ENCODE results near the gene BABAM2. TPM values are rescaled to one million over a fixed set of nuclear protein-coding genes. Genes with fewer than 3 reads are reported as not detected.

Gene BABAM2
- total RNA-seq, 1 donor from 2014 or later, result 28.5 TPM

DNA sequence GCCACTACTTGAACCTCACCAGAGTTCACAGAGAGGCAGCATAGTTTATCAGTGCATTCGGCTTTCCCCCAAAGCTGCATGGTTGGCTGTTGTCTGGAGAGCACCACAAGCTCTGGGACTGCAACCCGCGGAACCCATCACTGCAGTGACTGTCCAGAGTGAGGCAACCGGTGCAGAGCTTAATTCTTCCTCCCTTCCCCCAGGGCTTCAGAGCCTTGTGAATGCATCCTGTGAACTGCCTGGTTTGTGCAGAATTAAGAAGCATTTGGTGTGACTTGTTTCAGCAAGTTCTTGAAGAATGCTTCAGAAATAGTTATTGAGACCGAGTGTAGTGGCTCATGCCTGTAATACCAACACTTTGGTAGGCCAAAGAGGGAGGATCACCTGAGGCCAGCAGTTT is 402.9 kb downstream of the BABAM2 start:
- Histone ChIP-seq H3K79me2 (ENCODE audit: insufficient read depth, low read length) (no peaks in the 10 kb centered on the region), H3K4me3 (ENCODE audit: insufficient read depth, low read depth, low read length) (no peak overlapping the region), H3K27me3 (ENCODE audit: insufficient read depth, low read length) (no peaks in the 10 kb centered on the region), H3K4me1 (ENCODE audit: insufficient read depth, low read length) (peaks cover 34% of the 10 kb centered on the region), H3K9ac (ENCODE audit: low read length) (no peak overlapping the region), H3K27ac (ENCODE audit: low read depth, low read length) (peak overlapping the region; percentile 85), H3K36me3 (ENCODE audit: insufficient read depth, low read length) (no peaks in the 10 kb centered on the region), H2AFZ (ENCODE audit: low read depth, low read length) (no peak overlapping the region), H3K9me3 (ENCODE audit: insufficient read depth, low read depth, low read length) (no peaks in the 10 kb centered on the region), H3K4me2 (ENCODE audit: low read length) (no peak overlapping the region), H4K20me1 (ENCODE audit: insufficient read depth, low read length) (no peaks in the 10 kb centered on the region)
- Mint-ChIP-seq H3K27me3 (ENCODE audit: low read depth, unreplicated experiment) (no peaks in the 10 kb centered on the region), H3K9me3 (ENCODE audit: unreplicated experiment) (no peaks in the 10 kb centered on the region), H3K27ac (ENCODE audit: unreplicated experiment) (no peak overlapping the region), H3K4me3 (ENCODE audit: unreplicated experiment) (peak overlapping the region; percentile 22), H3K4me1 (ENCODE audit: low read depth, unreplicated experiment) (peaks cover 33% of the 10 kb centered on the region), H3K36me3 (ENCODE audit: low read depth, unreplicated experiment) (no peaks in the 10 kb centered on the region)
- DNase-seq (ENCODE audit: low read depth), result no peak
- no peak for TF ChIP-seq EZH2 (IDR thresholded peaks at IDR 0.05; ENCODE audit: insufficient read depth, low read length)
- TF ChIP-seq, protein P1, sequence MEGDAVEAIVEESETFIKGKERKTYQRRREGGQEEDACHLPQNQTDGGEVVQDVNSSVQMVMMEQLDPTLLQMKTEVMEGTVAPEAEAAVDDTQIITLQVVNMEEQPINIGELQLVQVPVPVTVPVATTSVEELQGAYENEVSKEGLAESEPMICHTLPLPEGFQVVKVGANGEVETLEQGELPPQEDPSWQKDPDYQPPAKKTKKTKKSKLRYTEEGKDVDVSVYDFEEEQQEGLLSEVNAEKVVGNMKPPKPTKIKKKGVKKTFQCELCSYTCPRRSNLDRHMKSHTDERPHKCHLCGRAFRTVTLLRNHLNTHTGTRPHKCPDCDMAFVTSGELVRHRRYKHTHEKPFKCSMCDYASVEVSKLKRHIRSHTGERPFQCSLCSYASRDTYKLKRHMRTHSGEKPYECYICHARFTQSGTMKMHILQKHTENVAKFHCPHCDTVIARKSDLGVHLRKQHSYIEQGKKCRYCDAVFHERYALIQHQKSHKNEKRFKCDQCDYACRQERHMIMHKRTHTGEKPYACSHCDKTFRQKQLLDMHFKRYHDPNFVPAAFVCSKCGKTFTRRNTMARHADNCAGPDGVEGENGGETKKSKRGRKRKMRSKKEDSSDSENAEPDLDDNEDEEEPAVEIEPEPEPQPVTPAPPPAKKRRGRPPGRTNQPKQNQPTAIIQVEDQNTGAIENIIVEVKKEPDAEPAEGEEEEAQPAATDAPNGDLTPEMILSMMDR (IDR thresholded peaks at IDR 0.05; ENCODE audit: insufficient read depth, low read depth, low read length), result no peak
- FAIRE-seq, result no peak

DNA sequence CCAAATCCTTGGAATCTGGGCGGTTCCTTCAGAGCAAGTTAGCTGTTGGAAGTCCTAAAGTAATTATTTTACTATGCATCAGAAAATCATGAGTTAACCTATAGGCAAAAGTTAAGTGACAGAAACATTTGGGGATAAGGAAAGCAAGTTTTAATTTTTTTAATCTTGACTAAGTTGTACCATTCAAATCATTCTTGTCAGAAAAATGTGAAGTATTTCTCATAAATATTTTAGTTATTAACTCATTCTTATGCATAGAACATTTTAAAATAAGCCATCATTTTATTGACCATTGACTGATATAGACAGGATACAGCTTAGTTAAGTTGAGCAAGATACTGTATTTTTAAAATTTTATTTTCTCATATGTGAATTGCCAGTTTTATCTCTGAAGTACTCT is 403.9 kb downstream of the BABAM2 start:
- Mint-ChIP-seq H3K27me3 (ENCODE audit: low read depth, unreplicated experiment) (no peaks in the 10 kb centered on the region), H3K4me1 (ENCODE audit: low read depth, unreplicated experiment) (peaks cover 33% of the 10 kb centered on the region), H3K36me3 (ENCODE audit: low read depth, unreplicated experiment) (no peaks in the 10 kb centered on the region), H3K4me3 (ENCODE audit: unreplicated experiment) (no peak overlapping the region), H3K27ac (ENCODE audit: unreplicated experiment) (no peak overlapping the region), H3K9me3 (ENCODE audit: unreplicated experiment) (no peaks in the 10 kb centered on the region)
- H3K27ac ChIP-seq (ENCODE audit: low read depth, low read length), result no peak overlapping the region
- no peak overlapping the region for H3K4me2 ChIP-seq (ENCODE audit: low read length)
- TF ChIP-seq, protein P1 (IDR thresholded peaks at IDR 0.05; ENCODE audit: insufficient read depth, low read depth, low read length), result no peak
- TF ChIP-seq EZH2 (IDR thresholded peaks at IDR 0.05; ENCODE audit: insufficient read depth, low read length), result no peak
- H2AFZ ChIP-seq (ENCODE audit: low read depth, low read length), result no peak overlapping the region
- no peaks in the 10 kb centered on the region for H3K79me2 ChIP-seq (ENCODE audit: insufficient read depth, low read length)
- no peak overlapping the region for H3K4me3 ChIP-seq (ENCODE audit: insufficient read depth, low read depth, low read length)
- H3K27me3 ChIP-seq (ENCODE audit: insufficient read depth, low read length), result no peaks in the 10 kb centered on the region
- H4K20me1 ChIP-seq (ENCODE audit: insufficient read depth, low read length), result no peaks in the 10 kb centered on the region
- no peak for DNase-seq (ENCODE audit: low read depth)
- FAIRE-seq, result no peak
- H3K4me1 ChIP-seq (ENCODE audit: insufficient read depth, low read length), result peaks cover 34% of the 10 kb centered on the region
- no peak overlapping the region for H3K9ac ChIP-seq (ENCODE audit: low read length)
- H3K9me3 ChIP-seq (ENCODE audit: insufficient read depth, low read depth, low read length), result no peaks in the 10 kb centered on the region
- no peaks in the 10 kb centered on the region for H3K36me3 ChIP-seq (ENCODE audit: insufficient read depth, low read length)

DNA sequence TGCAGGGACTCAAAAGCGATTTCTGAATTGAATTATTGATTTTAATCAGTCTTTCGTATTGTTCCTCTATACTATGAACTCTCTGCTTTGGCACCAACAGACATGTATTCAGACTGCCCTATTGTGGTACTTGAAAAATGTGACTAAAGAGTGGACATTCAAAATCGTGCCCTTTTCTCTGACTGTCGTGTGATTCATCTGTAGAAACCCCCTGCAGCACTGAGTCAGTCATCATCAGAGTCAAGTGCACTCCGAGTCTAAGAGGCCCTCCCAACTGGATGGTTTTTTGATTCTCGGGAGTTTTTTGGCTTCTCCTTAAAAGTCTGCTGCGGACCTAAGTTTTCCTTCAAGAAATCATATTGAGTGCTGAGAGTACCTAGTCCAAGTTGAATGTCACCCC is 405.7 kb downstream of the BABAM2 start:
- TF ChIP-seq EZH2 (IDR thresholded peaks at IDR 0.05; ENCODE audit: insufficient read depth, low read length), result no peak
- TF ChIP-seq, protein P1 (IDR thresholded peaks at IDR 0.05; ENCODE audit: insufficient read depth, low read depth, low read length), result no peak
- H3K27ac ChIP-seq (ENCODE audit: low read depth, low read length), result peak overlapping the region; percentile 15
- peak overlapping the region; percentile 26 for H3K4me2 ChIP-seq (ENCODE audit: low read length)

More for the DNA sequence above, 405.7 kb downstream of the BABAM2 start:
- DNase-seq (ENCODE audit: low read depth) (peak; percentile 77), FAIRE-seq (no peak)
- Histone ChIP-seq H3K36me3 (ENCODE audit: insufficient read depth, low read length) (no peaks in the 10 kb centered on the region), H3K27me3 (ENCODE audit: insufficient read depth, low read length) (no peaks in the 10 kb centered on the region), H3K4me3 (ENCODE audit: insufficient read depth, low read depth, low read length) (no peak overlapping the region), H3K9ac (ENCODE audit: low read length) (no peak overlapping the region), H4K20me1 (ENCODE audit: insufficient read depth, low read length) (no peaks in the 10 kb centered on the region), H3K79me2 (ENCODE audit: insufficient read depth, low read length) (no peaks in the 10 kb centered on the region), H3K9me3 (ENCODE audit: insufficient read depth, low read depth, low read length) (no peaks in the 10 kb centered on the region), H3K4me1 (ENCODE audit: insufficient read depth, low read length) (peaks cover 42% of the 10 kb centered on the region), H2AFZ (ENCODE audit: low read depth, low read length) (no peak overlapping the region)
- Mint-ChIP-seq H3K27me3 (ENCODE audit: low read depth, unreplicated experiment) (no peaks in the 10 kb centered on the region), H3K4me1 (ENCODE audit: low read depth, unreplicated experiment) (peaks cover 35% of the 10 kb centered on the region), H3K9me3 (ENCODE audit: unreplicated experiment) (no peaks in the 10 kb centered on the region), H3K4me3 (ENCODE audit: unreplicated experiment) (peak overlapping the region; percentile 54), H3K36me3 (ENCODE audit: low read depth, unreplicated experiment) (no peaks in the 10 kb centered on the region), H3K27ac (ENCODE audit: unreplicated experiment) (peak overlapping the region; percentile 54)
